Fibroblast of pulmonary artery (primary cell): ENCODE results near the gene GNG10.

Experiments used
- DNase-seq: peaks from one replicate; pipeline ENCODE4 v3.0.0-alpha.2; 2010; ENCODE audit warnings: low read depth
- H3K4me3 ChIP-seq: replicated peaks from 2 replicates; pipeline ENCODE4 v1.5.1; 2011; ENCODE audit warnings: low read depth, mild to moderate bottlenecking, control low read depth, low read length, moderate library complexity
- CTCF ChIP-seq: IDR thresholded peaks from 2 replicates; pipeline ENCODE4 v1.5.1; 2011; ENCODE audit warnings: mild to moderate bottlenecking, control low read depth, low read length, inconsistent platforms; ENCODE audit errors: missing control alignments

The GNG10 gene

GRCh38 chr9:111715471-111715870, 54.1 kb downstream of the GNG10 start:
- no peak overlapping the region for H3K4me3 ChIP-seq
- no peak for DNase-seq
- no peak for TF ChIP-seq CTCF

- no peak for TF ChIP-seq CTCF
- no peak overlapping the region for H3K4me3 ChIP-seq
- no peak for DNase-seq
Observed at GRCh38 chr9:111719541-111719940, 58.1 kb downstream of the GNG10 start.
